HT1080 (cell line): ENCODE data around the gene AP1AR. TPM values are rescaled to one million over a fixed set of nuclear protein-coding genes. Genes with fewer than 3 reads are reported as not detected.

Source experiments
- DNase-seq: peaks from one replicate; pipeline ENCODE4 v3.0.0-alpha.2; 2015; ENCODE audit warnings: low read depth
- total RNA-seq: library from RNA; depleted of rRNA; stranded (reverse); fragments of >200 nt; shearing (Covaris generic); gene quantifications from 2 replicates; pipeline ENCODE4 v1.2.3, GENCODE V29; 2014

The AP1AR gene
- total RNA-seq, 1 experiment from 2014 or later = 26.3 TPM

DNA sequence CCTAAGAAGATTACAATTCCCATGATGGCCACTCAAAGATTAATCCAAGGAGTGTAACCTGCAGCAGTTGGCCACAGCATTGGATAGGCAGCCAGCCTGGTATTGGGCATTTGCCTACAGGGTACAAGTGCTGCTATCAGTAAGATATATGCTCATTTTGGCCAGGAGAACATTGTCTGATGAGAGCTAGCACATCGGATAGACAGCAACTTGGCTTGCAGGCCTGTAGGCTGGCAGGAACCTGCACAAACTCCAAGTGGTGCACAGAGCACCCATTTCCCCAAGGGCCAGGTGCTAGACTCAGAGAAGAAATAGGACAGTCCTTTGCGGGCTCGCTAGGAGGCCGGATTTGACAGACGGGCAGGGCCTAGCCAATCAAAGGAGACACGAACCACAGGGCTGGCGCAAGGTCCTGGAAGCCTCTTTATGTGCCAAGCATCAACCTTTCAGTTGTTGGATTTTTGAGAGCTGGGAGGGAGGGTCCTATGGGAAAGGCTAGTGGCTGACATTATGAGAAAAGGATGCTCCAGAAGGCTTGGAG, 11.7 kb upstream of the AP1AR start:
- no peak for DNase-seq

DNA sequence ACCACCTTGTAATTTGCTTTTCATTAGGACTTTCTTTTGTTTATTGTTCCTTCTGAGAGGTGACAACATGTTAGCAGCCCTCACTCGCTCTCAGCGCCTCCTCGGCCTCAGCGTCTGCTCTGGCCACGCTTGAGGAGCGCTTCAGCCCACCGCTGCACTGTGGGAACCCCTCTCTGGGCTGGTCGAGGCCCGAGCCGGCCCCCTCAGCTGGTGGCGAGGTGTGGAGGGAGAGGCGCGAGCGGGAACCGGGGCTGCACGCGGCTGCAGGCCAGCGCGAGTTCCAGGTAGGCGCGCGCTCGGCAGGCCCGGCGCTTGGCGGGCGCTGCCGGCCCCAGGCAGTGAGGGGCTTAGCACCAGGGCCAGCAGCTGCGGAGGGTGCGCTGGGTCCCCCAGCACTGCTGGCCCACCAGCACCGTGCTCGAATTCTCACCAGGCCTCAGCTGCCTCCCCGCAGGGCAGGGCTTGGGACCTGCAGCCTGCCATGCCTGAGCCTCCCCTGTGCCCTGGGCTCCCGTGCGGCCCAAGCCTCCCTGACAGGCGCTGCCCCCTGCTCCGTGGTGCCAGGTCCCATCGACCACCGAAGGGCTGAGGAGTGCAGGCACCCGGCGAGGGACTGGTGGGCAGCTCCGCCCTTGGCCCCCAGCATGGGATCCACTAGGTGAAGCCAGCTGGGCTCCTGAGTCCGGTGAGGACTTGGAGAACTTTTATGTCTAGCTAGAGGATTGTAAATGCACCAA, 9.2 kb upstream of the AP1AR start:
- DNase-seq = no peak

DNA sequence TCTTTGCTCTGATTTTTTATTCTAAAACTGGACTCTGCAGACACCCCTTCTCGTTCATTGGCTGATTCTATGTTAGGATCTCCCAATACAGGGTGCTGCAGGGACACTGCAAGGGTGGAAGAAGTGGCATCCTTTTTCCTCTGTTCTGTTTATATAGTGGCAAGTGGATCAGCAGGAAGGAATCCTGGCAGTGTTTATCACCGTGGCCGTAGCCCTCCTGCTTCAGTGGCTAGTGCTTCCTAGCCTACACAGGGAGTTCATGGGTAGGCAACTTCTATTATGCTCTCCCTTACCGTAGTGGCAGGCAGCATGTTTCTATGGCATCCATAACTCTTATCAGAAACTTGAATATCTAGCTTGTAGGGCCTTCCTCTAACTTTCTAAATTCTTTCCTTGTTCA, 6.4 kb upstream of the AP1AR start:
- no peak for DNase-seq

DNA sequence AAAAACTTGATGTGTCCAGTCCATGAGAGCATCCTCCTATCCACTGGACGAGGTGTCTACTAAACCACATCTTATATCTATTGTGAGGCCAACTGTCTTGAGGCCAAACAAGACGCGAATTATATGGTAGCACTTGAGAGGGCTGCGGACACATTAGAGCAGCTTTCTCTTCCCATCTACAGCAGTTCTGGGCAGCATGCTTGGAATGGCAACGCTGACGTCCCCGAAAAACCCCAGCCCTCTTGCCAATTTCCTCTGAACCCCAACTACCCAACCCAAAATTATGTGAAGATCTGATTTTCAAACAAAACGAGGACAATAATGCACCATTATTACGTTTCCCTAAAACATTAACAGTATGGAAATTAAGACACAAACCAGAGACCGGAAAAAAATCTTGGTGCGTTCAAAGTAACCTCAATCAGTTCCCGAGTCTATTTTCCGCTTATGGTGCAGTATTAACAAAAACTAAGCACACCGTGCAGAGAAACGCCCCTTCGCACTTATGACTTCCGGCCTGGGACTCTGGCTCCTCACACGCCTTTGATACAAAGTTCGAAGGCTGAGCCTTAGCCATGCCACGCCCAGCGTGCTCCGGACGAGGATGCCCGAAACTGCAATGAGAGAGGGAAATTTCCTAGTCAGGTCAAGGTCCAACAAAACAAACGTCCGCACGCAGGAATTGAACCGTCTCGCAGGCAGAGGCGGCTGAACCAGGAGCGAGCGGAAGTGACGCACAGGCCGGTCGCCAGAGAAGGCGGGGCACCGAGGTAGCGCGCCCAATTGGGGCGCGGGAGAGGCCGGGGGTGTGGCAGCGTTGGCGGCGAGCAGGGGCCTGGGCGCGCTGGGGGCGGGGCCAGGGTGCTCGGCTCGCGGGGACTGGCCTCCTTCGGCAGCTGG, 458 bp upstream of the AP1AR start:
- DNase-seq = peak; percentile 99

GRCh38 chr4:112234952-112235609, 3.5 kb downstream of the AP1AR start:
- DNase-seq = peak; percentile 74

GRCh38 chr4:112236040-112236439, 4.5 kb downstream of the AP1AR start:
- no peak for DNase-seq

DNA sequence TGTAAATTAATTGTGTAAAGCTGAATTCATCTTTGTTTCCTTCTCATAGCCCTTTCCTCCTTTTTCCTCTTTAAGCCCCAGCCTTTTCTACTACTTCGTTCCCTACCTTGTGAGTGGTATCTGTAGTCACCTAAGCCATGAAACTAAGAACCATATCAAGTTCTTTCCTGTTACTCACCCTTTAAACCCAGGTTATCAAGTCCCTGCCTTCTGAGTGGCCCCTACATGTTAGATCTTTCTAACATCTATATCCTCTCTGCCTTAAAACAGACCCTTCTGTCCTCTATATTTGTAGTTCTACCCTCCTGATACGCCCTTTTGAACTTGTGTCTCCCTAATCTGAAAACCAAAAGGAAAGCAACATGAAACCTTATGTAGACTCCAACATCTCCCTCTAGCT, 7.2 kb downstream of the AP1AR start:
- no peak for DNase-seq

- DNase-seq = no peak
These were observed 13.8 kb downstream of the AP1AR start for GRCh38 chr4:112245383-112245782.

GRCh38 chr4:112247021-112247420, 15.4 kb downstream of the AP1AR start:
- DNase-seq = no peak

DNA sequence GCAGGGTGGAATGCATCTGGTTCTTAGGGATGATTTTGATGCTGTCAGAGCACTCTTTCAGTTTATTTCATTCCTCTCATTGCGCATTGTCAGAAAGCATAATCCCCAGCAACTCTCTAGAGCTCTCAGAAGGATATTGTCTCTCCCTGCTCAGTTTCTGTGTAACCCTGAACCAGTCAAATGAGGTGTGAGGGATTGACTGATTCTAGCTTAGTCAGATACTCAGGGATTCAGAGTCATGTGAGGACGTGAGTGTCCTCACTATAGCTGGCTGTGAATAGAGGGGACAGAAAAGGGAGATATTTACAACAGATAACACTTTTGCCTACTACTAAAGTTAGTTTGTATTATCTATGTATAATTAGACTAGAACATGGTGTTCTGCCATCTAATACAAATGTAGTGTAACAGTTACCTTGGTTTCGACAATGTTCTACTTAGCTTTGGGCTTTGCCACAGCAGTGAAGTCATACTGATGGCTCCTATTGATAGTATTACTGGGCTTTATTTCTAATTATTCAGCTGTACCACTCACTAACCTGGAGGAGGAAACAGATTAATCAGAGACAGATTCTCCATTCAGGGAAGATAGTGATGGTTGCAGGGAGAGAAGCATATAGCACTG, 19.5 kb downstream of the AP1AR start:
- no peak for DNase-seq

DNA sequence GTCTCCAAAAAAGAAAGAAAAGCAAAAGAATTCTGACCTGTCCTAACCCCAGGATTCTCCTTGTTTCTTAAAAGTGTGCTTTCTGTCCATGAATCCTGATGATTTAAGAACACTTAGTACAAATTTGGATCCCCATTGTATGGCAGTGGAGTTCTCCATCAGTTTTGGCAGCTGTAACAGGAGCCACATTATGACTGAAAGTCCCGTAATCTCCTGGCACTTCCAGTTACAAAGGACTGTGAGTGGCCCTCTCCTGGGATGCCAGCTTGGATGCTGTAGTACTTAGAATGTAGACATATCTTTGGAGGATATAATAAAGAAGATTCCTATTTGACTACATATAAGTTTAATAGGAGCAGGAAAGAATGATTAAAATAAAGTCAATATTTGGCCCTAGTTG, 20.6 kb downstream of the AP1AR start:
- no peak for DNase-seq

DNA sequence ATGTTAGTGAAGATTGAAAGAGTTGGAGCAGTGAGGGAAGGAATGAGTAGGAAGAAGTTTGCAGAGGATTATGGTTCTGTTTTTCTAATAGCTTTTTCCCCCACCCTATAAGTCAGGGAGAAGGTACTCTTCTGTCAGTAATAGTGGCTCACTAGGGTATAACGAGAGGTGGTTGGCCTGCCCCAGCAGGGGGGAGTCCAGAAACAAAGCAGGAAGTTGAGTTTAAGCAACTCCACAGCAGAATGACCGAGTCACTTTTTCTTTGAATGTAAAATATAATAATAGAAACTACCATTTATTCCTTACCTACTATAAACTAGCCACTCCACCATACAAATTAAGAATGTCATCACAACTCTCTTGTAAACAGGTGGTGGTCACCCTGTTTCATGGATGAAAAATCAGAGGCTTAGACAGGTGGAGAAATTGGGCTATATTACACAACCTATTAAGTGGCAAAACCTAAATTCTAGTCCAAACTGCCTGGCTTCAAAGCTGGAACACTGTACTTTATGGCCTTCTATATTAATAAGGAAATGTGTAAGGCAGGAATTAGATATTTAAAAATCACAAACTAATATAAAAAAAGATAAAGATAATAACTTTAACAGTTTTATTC, 21.9 kb downstream of the AP1AR start:
- peak; percentile 22 for DNase-seq

GRCh38 chr4:112257098-112257497, 25.5 kb downstream of the AP1AR start:
- DNase-seq = no peak

GRCh38 chr4:112266823-112267222, 35.2 kb downstream of the AP1AR start:
- DNase-seq = no peak

DNA sequence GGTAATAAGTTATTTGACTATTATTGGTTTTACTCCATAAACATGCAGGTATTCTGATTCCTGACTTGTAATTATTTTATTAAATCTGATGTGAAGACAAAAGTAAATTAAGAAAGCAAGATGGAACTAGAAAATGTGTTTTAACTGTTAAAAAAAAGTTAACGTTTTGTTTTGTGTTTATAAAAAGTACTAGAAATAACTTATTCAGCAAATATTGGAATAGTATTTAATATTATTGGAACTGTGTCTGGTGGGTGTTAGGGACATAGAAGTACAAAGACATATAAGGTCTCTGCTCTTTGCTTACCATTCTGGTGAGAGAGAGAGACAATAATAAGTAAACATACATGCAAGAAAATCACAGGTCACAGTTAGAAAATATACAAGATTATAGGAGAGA, 38.5 kb downstream of the AP1AR start:
- no peak for DNase-seq

GRCh38 chr4:112270640-112271421, 39.2 kb downstream of the AP1AR start:
- DNase-seq = peak; percentile 85

DNA sequence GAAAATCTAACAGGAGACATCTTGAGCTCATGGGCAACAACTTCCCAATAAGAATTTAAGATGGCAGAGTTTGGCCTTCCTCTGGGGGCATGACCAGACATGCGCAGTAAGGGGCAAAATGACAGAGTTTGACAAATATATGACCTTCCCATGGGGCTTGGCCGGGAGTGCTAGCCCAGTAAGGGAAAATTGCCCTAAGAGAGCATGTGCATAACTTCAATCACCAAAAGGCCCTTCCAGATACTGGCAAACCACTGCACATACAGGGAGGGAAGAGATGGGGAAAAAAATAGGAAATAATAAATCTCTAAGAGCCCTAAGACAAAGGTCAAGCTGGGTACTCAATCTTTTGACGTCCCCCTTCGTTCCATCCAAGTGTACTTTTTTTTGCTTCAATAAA, 40.7 kb downstream of the AP1AR start:
- no peak for DNase-seq

DNA sequence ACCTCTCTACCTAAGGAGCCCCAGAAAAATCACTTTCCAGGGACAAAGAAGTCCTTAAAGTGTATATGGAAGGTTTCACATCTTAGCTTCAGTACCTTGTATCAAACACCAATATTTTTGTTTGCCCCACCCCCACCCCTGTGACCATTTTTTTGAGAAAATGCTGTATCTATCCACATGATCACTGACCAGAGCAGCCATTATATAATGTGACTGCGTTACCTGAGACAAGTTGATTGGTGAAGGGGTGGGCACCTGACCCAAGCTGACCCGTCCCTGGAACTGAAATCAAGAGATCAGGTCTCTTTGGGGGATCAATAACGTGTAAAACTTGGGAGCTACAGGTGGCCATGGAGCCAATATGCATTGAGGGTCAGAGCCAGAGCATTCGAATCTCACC, 43.4 kb downstream of the AP1AR start:
- DNase-seq = no peak

DNA sequence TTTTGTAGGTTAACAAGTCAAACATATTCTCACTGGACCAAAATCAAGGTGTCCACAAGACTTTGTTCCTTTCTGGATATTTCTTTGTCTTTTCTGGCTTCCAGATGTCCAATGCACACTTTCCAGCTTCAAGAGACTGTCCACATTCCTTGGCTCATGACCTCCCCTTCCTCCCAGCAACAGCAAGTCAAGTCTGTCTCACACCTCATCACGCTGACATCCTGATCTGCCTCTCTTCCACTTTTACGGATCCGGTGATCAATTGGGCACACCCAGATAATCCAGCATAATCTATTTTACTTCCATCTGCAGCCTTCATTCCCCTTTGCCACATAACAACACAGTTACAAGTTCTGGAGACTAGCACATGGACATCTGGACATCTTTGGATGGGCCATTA, 44.5 kb downstream of the AP1AR start:
- DNase-seq = no peak

DNA sequence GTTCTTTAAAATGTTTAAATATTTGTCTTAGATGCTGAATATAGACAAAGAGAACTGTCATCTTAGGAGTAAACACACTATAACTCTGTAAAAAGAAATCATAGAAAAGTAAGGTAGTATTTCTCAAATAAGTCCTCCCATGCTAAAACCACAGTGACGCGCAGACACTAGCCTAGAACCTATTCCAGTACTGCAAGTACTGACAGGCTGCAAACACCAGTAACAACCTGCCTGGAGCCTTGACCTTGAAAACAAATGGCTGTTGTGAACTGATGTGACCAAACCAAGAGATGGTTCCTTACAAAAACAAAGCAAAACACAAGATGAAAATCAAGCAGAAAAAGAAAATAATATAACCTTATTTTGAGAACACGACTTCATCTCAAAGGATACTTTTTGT, 45.6 kb downstream of the AP1AR start:
- DNase-seq = no peak
